AG04449 (cell line): ENCODE data around the gene HPSE2.

ENCODE experiments used
- CTCF ChIA-PET: fragments of 350-600 bp; formaldehyde crosslinking; extraction: SDS; loops from one replicate; lab custom pipeline; 2021; ENCODE audit warnings: antibody characterized with exemption; lab: Yijun Ruan, JAX
- POLR2A ChIA-PET: fragments of 400-600, 350-600 bp; formaldehyde crosslinking; extraction: SDS; loops from one replicate; lab custom pipeline; 2020; ENCODE audit warnings: antibody characterized with exemption, inconsistent platforms; lab: Yijun Ruan, JAX
- DNase-seq: peaks from one replicate; pipeline ENCODE4 v3.0.0-alpha.2; 2010; ENCODE audit warnings: low read depth, low spot score
- H3K4me3 ChIP-seq: 2 replicates; pipeline ENCODE4 v1.5.1; 2011; ENCODE audit warnings: low read depth, mild to moderate bottlenecking, control low read depth, low read length
- TF ChIP-seq, protein P1 (sequence below): IDR thresholded peaks from one replicate; pipeline ENCODE4 v1.5.1; 2011; ENCODE audit warnings: mild to moderate bottlenecking, moderate library complexity, low read length, control low read depth, inconsistent platforms; ENCODE audit not compliant: insufficient read depth; ENCODE audit errors: missing control alignments

Gene HPSE2

GRCh38 chr10:98519841-98520240, 715.8 kb downstream of the HPSE2 start:
- POLR2A ChIA-PET, result no interaction called here
- H3K4me3 ChIP-seq, result no peak overlapping the region
- no peak for DNase-seq
- TF ChIP-seq, protein P1, sequence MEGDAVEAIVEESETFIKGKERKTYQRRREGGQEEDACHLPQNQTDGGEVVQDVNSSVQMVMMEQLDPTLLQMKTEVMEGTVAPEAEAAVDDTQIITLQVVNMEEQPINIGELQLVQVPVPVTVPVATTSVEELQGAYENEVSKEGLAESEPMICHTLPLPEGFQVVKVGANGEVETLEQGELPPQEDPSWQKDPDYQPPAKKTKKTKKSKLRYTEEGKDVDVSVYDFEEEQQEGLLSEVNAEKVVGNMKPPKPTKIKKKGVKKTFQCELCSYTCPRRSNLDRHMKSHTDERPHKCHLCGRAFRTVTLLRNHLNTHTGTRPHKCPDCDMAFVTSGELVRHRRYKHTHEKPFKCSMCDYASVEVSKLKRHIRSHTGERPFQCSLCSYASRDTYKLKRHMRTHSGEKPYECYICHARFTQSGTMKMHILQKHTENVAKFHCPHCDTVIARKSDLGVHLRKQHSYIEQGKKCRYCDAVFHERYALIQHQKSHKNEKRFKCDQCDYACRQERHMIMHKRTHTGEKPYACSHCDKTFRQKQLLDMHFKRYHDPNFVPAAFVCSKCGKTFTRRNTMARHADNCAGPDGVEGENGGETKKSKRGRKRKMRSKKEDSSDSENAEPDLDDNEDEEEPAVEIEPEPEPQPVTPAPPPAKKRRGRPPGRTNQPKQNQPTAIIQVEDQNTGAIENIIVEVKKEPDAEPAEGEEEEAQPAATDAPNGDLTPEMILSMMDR, result no peak
- CTCF ChIA-PET, result interaction anchor here (0.8 kb wide), 1 partner anchor 8 kb away, joined by 3 read pairs; no protein-coding TSS in a partner anchor

DNA sequence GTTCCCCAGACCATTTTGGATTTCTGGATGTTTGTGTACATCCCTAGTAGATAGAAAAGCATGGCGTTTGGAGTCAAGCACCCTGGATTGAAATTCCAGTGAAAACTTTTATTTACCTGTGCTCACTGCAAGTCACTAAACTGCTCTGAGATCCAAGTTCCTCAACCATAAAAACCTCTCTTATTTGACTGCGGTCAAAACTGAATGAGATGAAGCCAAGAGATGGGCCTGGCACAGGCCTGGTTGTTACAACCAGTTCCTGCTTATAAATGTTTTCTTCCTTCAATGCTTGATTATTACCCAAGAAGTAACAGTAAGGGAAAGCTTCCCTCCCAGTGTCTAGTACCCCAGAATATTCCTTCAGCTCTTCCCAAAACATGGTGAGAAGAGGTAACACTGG, 718.0 kb downstream of the HPSE2 start:
- CTCF ChIA-PET, result no interaction called here
- TF ChIP-seq, protein P1, result no peak
- DNase-seq, result no peak
- no peak overlapping the region for H3K4me3 ChIP-seq
- POLR2A ChIA-PET, result no interaction called here

DNA sequence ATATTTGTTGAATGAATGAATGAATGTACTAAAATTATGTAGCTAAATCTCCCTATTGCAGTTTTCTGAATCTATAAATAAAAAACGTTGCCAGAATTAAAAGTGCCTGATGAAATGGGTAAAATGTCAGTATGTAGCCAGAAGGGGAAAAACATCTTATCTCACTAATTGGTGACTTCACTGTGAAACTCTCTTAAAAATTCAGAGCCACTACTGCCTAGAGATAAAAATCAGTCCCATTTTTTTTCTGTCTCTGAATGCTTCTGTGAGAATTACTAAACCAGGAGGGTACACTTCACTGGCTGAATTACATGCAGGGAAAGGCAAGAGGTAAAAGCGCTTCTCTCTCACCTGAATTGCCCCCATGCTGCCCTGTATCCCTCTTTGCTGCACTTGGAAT, 719.3 kb downstream of the HPSE2 start:
- DNase-seq, result no peak
- ChIA-PET CTCF (no interaction called here), POLR2A (no interaction called here)
- no peak overlapping the region for H3K4me3 ChIP-seq
- TF ChIP-seq, protein P1, result no peak

- ChIA-PET CTCF (no interaction called here), POLR2A (no interaction called here)
- no peak overlapping the region for H3K4me3 ChIP-seq
- DNase-seq, result no peak
- TF ChIP-seq, protein P1, result no peak
Measured at GRCh38 chr10:98513704-98514103, 721.9 kb downstream of the HPSE2 start.

- ChIA-PET POLR2A (no interaction called here), CTCF (no interaction called here)
- H3K4me3 ChIP-seq, result no peak overlapping the region
- no peak for DNase-seq
- TF ChIP-seq, protein P1, result no peak
Measured at GRCh38 chr10:98511876-98512275, 723.8 kb downstream of the HPSE2 start.

DNA sequence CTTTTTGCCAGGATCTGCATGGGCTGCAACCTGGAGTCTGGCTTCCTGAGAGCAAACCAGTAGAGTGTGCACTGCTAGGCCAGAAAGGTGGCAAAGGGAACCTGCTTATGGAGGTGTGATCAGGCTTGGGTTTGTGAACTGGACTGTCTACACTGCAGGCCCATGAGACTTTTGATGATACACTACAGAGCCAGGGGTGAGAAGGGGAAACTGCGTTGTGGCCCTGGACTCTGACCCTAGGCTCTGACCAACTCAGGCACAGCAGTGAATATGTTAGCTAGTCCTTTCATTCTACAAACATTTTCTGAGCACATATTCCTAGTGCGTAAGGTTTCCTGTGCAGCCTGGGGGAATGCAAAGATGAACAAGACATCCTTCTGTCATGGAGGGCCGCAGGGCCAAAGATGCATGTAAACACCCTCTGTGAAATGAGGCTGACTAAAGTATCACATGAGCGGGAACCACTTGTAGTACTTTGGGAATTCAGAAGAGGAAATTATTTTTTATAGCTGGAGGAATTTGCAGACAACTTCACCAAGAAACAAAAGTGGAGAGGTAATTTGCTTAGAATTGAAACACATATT, 725.1 kb downstream of the HPSE2 start:
- no peak overlapping the region for H3K4me3 ChIP-seq
- CTCF ChIA-PET, result interaction anchor here (1.9 kb wide), 1 partner anchor 43 kb away, joined by 5 read pairs; no protein-coding TSS in a partner anchor
- TF ChIP-seq, protein P1, result no peak
- POLR2A ChIA-PET, result no interaction called here
- DNase-seq, result no peak
